KMS-11 (cell line): ENCODE measurements around the gene PAM16.

Source experiments
- H2AFZ ChIP-seq: fragments of 200-600 bp; sonication (generic); 2 replicates; pipeline ENCODE4 v1.6.1; 2016; ENCODE audit warnings: antibody characterized with exemption, mixed run types, low read depth
- H3K27ac ChIP-seq: fragments of 200-600 bp; sonication (generic); 2 replicates; pipeline ENCODE4 v1.6.1; 2016; ENCODE audit warnings: mild to moderate bottlenecking, mixed run types
- H3K27me3 ChIP-seq: fragments of 200-600 bp; sonication (generic); 2 replicates; pipeline ENCODE4 v1.6.1; 2017; ENCODE audit warnings: mild to moderate bottlenecking, low read depth, mixed run types, moderate library complexity; ENCODE audit not compliant: insufficient read depth
- H3K36me3 ChIP-seq: fragments of 200-600 bp; sonication (generic); 2 replicates; pipeline ENCODE4 v1.6.1; 2017; ENCODE audit warnings: mild to moderate bottlenecking, mixed run types; ENCODE audit not compliant: insufficient read depth
- H3K4me1 ChIP-seq: fragments of 200-600 bp; sonication (generic); 2 replicates; pipeline ENCODE4 v1.6.1; 2016; ENCODE audit warnings: mild to moderate bottlenecking, low read depth, mixed run types; ENCODE audit not compliant: poor library complexity, severe bottlenecking
- H3K4me2 ChIP-seq: fragments of 200-600 bp; sonication (generic); 2 replicates; pipeline ENCODE4 v1.7.0; 2016; ENCODE audit warnings: mild to moderate bottlenecking, mixed run types
- H3K4me3 ChIP-seq: fragments of 200-600 bp; sonication (generic); IDR thresholded peaks from 2 replicates; pipeline ENCODE4 v1.6.1; 2017; ENCODE audit warnings: low read depth, low read length, mixed read lengths; ENCODE audit not compliant: insufficient read depth
- H3K79me2 ChIP-seq: fragments of 200-600 bp; sonication (generic); 2 replicates; pipeline ENCODE4 v1.6.1; 2016; ENCODE audit warnings: low read depth, mixed run types; ENCODE audit not compliant: insufficient read depth
- H3K9ac ChIP-seq: fragments of 200-600 bp; sonication (generic); 2 replicates; pipeline ENCODE4 v1.6.1; 2016; ENCODE audit warnings: mild to moderate bottlenecking, mixed run types
- H4K20me1 ChIP-seq: fragments of 200-600 bp; sonication (generic); 2 replicates; pipeline ENCODE4 v1.6.1; 2016; ENCODE audit warnings: mild to moderate bottlenecking, mixed run types; ENCODE audit not compliant: insufficient read depth
- CTCF ChIP-seq: fragments of 200-600 bp; sonication (generic); conservative IDR thresholded peaks from 2 replicates; pipeline ENCODE4 v1.6.1; 2017; ENCODE audit warnings: low read depth, mild to moderate bottlenecking, antibody characterized with exemption, low read length, moderate library complexity, mixed read lengths

The PAM16 gene

GRCh38 chr16:4351880-4352279 is 759 bp upstream of the PAM16 start:
- H3K4me2 ChIP-seq, result peak overlapping the region; percentile 56
- no peak for TF ChIP-seq CTCF
- no peaks in the 10 kb centered on the region for H3K36me3 ChIP-seq

GRCh38 chr16:4350365-4350786 is 745 bp downstream of the PAM16 start:
- H3K36me3 ChIP-seq, result no peaks in the 10 kb centered on the region
- H3K79me2 ChIP-seq, result peaks cover 46% of the 10 kb centered on the region
- H4K20me1 ChIP-seq, result peaks cover 13% of the 10 kb centered on the region; the same call in 1 of the 2 replicates
- H2AFZ ChIP-seq, result no peak overlapping the region
- H3K4me2 ChIP-seq, result peak overlapping the region; percentile 41
- peaks cover 39% of the 10 kb centered on the region for H3K4me1 ChIP-seq
- peak overlapping the region; percentile 83 for H3K27ac ChIP-seq
- peak overlapping the region; percentile 95 for H3K9ac ChIP-seq
- H3K27me3 ChIP-seq, result no peaks in the 10 kb centered on the region
- no peak overlapping the region for H3K4me3 ChIP-seq
- no peak for TF ChIP-seq CTCF

More at GRCh38 chr16:4351880-4352279, 759 bp upstream of the PAM16 start:
- H3K27ac ChIP-seq, result peak overlapping the region; percentile 36; the same call in 1 of the 2 replicates
- peaks cover 38% of the 10 kb centered on the region for H3K79me2 ChIP-seq
- no peak overlapping the region for H3K9ac ChIP-seq
- peaks cover 32% of the 10 kb centered on the region for H3K4me1 ChIP-seq
- H4K20me1 ChIP-seq, result peaks cover 2% of the 10 kb centered on the region; the same call in 1 of the 2 replicates
- peak overlapping the region; percentile 21; the same call in 1 of the 2 replicates for H2AFZ ChIP-seq
- no peaks in the 10 kb centered on the region for H3K27me3 ChIP-seq
- H3K4me3 ChIP-seq, result no peak overlapping the region

DNA sequence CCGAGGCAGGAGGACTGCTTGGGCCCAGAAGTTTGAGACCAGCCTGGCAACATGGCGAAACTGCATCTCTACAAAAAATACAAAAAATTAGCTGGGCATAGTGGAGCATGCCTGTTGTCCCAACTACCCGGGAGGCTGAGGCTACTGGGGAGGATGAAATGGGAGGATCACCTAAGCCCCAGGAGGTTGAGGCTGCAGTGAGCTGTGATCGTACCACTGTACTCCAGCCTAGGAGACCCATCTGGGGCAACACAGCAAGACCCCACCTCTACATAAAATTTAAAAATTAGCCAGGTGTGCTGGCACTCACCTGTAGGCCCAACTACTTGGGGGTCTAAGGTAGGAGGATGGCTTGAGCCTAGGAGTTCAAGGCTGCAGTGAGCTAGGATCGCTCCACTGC is 1.8 kb downstream of the PAM16 start:
- peak overlapping the region; percentile 41; the same call in 1 of the 2 replicates for H3K4me2 ChIP-seq
- no peak overlapping the region for H3K4me3 ChIP-seq
- H3K36me3 ChIP-seq, result no peaks in the 10 kb centered on the region
- no peak for TF ChIP-seq CTCF
- H3K27ac ChIP-seq, result no peak overlapping the region
- peaks cover 50% of the 10 kb centered on the region for H3K79me2 ChIP-seq
- no peak overlapping the region for H2AFZ ChIP-seq
- peaks cover 13% of the 10 kb centered on the region; the same call in 1 of the 2 replicates for H4K20me1 ChIP-seq
- H3K9ac ChIP-seq, result no peak overlapping the region
- H3K27me3 ChIP-seq, result no peaks in the 10 kb centered on the region
- H3K4me1 ChIP-seq, result peaks cover 39% of the 10 kb centered on the region

GRCh38 chr16:4347765-4348509 is 3.2 kb downstream of the PAM16 start:
- Histone ChIP-seq H3K9ac (no peak overlapping the region), H3K79me2 (peaks cover 61% of the 10 kb centered on the region), H3K27me3 (no peaks in the 10 kb centered on the region), H3K36me3 (no peaks in the 10 kb centered on the region), H4K20me1 (peaks cover 13% of the 10 kb centered on the region; the same call in 1 of the 2 replicates), H2AFZ (no peak overlapping the region), H3K4me2 (no peak overlapping the region), H3K27ac (no peak overlapping the region), H3K4me3 (no peak overlapping the region), H3K4me1 (peaks cover 37% of the 10 kb centered on the region)
- TF ChIP-seq CTCF, result no peak
